ENCODE results near the gene PCDHGA9.
A peak's percentile ranks its signal among the peaks of the same experiment; 100 is the strongest.
"Not testable (repeated sequence)": the region's sequence is repeated elsewhere in the genome, so short reads cannot be mapped to it uniquely, and the experiment has no call there.

The PCDHGA9 gene

DNA sequence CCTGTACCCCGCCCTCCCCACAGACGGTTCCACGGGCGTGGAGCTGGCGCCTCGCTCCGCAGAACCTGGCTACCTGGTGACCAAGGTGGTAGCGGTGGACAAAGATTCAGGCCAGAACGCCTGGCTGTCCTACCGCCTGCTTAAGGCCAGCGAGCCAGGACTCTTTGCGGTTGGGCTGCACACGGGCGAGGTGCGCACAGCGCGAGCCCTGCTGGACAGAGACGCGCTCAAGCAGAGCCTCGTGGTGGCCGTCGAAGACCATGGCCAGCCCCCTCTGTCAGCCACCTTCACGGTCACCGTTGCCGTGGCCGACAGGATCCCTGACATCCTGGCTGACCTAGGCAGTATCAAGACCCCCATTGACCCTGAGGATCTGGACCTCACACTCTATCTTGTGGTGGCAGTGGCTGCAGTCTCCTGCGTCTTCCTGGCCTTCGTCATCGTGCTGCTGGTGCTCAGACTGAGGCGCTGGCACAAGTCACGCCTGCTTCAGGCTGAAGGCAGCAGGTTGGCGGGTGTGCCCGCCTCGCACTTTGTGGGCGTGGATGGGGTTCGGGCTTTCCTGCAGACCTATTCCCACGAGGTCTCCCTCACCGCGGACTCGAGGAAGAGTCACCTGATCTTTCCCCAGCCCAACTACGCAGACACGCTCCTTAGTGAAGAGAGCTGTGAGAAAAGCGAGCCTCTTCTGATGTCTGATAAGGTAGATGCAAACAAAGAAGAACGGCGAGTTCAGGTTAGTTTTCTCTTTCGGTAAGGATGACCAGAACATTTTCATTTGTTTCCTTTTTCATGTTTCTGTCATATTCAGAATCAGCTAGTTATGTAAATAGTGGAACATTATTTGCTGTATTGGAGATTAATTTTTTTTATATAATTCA lies 36.3 kb upstream of the PCDHGA9 start:
- no peak overlapping the region for H3K4me3 ChIP-seq (ENCODE audit: low read length in 2 of 2)
- H3K4me1 ChIP-seq (ENCODE audit: control insufficient read depth in 2 of 2, insufficient read depth in 2 of 2, low read length in 2 of 2), result no peaks in the 10 kb centered on the region
- H3K27ac ChIP-seq (ENCODE audit: low read depth in 2 of 2, low read length in 2 of 2), result no peak overlapping the region
- no peaks in the 10 kb centered on the region for H3K36me3 ChIP-seq (ENCODE audit: control insufficient read depth in 2 of 2, insufficient read depth in 2 of 2, low read length in 2 of 2)
- H3K27me3 ChIP-seq (ENCODE audit: control insufficient read depth in 2 of 2, insufficient read depth in 2 of 2, low read length in 2 of 2), result peaks cover 0 to 6% of the 10 kb centered on the region in 2 donors
- H3K9ac ChIP-seq (ENCODE audit: low read depth in 1 of 2, low read length in 2 of 2), result no peak overlapping the region
- H3K9me3 ChIP-seq (ENCODE audit: control insufficient read depth in 2 of 2, low read length in 2 of 2), result peaks cover 29 to 45% of the 10 kb centered on the region in 2 donors

DNA sequence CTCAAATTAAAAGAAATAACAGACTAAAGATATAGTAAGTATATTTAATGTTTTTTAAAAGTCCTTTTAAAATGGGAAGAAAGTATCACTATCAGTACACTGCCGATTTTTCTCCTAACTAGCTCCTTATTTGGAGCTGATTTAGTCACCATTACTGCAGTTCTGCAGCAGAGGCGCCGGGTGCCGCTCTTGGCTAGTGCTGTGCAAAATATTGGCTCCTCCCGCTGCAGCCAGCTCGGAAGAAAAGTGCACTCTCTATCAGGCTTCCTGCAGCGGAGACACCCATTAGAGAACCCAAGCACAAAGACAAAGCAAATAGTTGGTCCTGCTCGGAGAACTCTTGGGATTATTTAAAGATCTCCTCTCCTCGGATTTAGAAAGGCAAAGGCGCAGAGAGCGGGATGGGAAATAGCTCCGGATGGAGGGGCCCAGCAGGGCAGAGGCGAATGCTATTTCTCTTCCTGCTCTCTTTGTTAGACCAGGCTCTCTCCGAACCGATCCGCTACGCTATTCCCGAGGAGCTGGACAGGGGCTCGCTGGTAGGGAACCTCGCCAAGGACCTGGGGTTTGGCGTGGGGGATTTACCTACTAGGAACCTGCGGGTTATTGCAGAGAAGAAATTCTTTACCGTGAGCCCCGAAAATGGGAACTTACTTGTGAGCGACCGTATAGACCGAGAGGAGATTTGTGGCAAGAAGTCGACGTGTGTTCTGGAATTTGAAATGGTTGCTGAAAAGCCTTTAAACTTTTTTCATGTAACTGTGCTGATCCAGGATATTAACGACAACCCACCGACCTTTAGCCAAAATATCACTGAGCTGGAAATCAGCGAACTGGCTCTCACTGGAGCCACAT lies 32.4 kb upstream of the PCDHGA9 start, which contains the start of gene PCDHGB3:
TSS of gene PCDHGB3 (plus strand) at position 249 of the 855 bp plus-strand sequence. CDS start at position 402, 153 bp downstream.
- Histone ChIP-seq H3K27me3 (ENCODE audit: control insufficient read depth in 2 of 2, insufficient read depth in 2 of 2, low read length in 2 of 2) (peaks cover 0 to 4% of the 10 kb centered on the region in 2 donors), H3K9me3 (ENCODE audit: control insufficient read depth in 2 of 2, low read length in 2 of 2) (peaks cover 39 to 43% of the 10 kb centered on the region in 2 donors), H3K9ac (ENCODE audit: low read depth in 1 of 2, low read length in 2 of 2) (no peak within 1 kb of the TSS), H3K4me3 (ENCODE audit: low read length in 2 of 2) (peak within 1 kb of the TSS; percentile 46 to 58), H3K4me1 (ENCODE audit: control insufficient read depth in 2 of 2, insufficient read depth in 2 of 2, low read length in 2 of 2) (no peaks in the 10 kb centered on the region), H3K36me3 (ENCODE audit: control insufficient read depth in 2 of 2, insufficient read depth in 2 of 2, low read length in 2 of 2) (no peaks in the 10 kb centered on the region), H3K27ac (ENCODE audit: low read depth in 2 of 2, low read length in 2 of 2) (no peak within 1 kb of the TSS)

DNA sequence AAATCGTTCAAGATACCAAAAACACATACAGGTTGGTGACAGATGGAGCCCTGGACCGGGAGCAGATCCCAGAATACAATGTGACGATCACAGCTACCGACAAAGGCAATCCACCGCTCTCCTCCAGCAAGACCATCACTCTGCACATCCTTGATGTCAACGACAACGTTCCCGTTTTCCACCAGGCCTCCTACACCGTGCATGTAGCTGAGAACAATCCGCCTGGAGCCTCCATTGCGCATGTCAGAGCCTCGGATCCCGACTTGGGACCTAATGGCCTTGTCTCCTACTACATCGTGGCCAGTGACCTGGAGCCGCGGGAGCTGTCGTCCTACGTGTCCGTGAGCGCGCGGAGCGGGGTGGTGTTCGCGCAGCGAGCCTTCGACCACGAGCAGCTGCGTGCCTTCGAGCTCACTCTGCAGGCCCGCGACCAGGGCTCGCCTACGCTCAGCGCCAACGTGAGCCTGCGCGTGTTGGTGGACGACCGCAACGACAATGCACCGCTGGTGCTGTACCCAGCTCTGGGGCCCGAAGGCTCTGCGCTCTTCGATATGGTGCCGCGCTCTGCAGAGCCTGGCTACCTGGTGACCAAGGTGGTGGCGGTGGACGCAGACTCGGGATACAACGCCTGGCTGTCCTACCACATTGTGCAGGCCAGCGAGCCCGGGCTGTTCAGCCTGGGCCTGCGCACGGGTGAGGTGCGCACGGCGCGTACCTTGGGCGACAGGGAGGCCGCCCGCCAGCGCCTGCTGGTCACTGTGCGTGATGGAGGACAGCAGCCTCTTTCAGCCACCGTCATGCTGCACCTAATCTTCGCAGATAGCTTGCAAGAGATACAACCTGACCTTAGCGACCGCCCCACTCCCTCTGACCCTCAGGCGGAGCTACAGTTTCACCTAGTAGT lies 30.8 kb upstream of the PCDHGA9 start:
- H3K27ac ChIP-seq (ENCODE audit: low read depth in 2 of 2, low read length in 2 of 2), result no peak overlapping the region
- no peaks in the 10 kb centered on the region for H3K36me3 ChIP-seq (ENCODE audit: control insufficient read depth in 2 of 2, insufficient read depth in 2 of 2, low read length in 2 of 2)
- H3K9ac ChIP-seq (ENCODE audit: low read depth in 1 of 2, low read length in 2 of 2), result no peak overlapping the region
- H3K27me3 ChIP-seq (ENCODE audit: control insufficient read depth in 2 of 2, insufficient read depth in 2 of 2, low read length in 2 of 2), result no peaks in the 10 kb centered on the region
- H3K4me1 ChIP-seq (ENCODE audit: control insufficient read depth in 2 of 2, insufficient read depth in 2 of 2, low read length in 2 of 2), result no peaks in the 10 kb centered on the region
- H3K4me3 ChIP-seq (ENCODE audit: low read length in 2 of 2), result peak overlapping the region; percentile 11 to 14
- H3K9me3 ChIP-seq (ENCODE audit: control insufficient read depth in 2 of 2, low read length in 2 of 2), result peaks cover 34 to 37% of the 10 kb centered on the region in 2 donors

DNA sequence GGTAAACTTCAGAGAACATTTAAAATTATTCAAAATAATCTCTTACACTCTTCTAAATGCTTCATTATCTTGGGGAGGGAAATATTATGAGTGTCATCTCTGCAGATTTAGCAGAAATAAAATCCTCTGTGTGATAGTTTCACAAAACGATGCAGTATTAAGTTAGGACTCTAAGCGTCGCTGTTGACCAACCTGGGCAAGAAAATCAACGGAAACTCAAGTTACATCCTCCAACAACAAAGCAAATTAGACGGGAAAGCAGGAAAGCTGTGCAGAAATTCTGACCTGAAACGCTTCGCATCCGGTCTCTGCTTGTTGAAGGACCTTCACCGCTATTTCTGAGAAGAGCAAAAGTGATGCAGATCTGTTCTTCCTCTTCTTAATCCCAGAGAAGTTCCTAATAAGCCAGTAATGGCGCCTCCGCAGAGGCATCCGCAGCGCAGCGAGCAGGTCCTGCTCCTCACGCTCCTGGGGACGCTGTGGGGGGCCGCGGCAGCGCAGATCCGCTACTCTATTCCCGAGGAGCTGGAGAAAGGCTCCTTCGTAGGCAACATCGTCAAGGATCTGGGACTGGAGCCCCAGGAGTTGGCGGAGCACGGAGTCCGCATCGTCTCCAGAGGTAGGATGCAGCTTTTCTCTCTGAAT lies 28.8 kb upstream of the PCDHGA9 start, which contains the start of gene PCDHGA6:
TSS of gene PCDHGA6 (plus strand) at position 219 of the 645 bp plus-strand sequence. CDS start at position 412, 193 bp downstream.
- H3K4me3 ChIP-seq (ENCODE audit: low read length in 2 of 2), result peak within 1 kb of the TSS in 1 of 2 donors; percentile 15
- H3K4me1 ChIP-seq (ENCODE audit: control insufficient read depth in 2 of 2, insufficient read depth in 2 of 2, low read length in 2 of 2), result no peaks in the 10 kb centered on the region
- H3K9ac ChIP-seq (ENCODE audit: low read depth in 1 of 2, low read length in 2 of 2), result no peak within 1 kb of the TSS
- H3K9me3 ChIP-seq (ENCODE audit: control insufficient read depth in 2 of 2, low read length in 2 of 2), result peaks cover 34 to 37% of the 10 kb centered on the region in 2 donors
- H3K27me3 ChIP-seq (ENCODE audit: control insufficient read depth in 2 of 2, insufficient read depth in 2 of 2, low read length in 2 of 2), result no peaks in the 10 kb centered on the region
- H3K27ac ChIP-seq (ENCODE audit: low read depth in 2 of 2, low read length in 2 of 2), result no peak within 1 kb of the TSS
- H3K36me3 ChIP-seq (ENCODE audit: control insufficient read depth in 2 of 2, insufficient read depth in 2 of 2, low read length in 2 of 2), result no peaks in the 10 kb centered on the region

DNA sequence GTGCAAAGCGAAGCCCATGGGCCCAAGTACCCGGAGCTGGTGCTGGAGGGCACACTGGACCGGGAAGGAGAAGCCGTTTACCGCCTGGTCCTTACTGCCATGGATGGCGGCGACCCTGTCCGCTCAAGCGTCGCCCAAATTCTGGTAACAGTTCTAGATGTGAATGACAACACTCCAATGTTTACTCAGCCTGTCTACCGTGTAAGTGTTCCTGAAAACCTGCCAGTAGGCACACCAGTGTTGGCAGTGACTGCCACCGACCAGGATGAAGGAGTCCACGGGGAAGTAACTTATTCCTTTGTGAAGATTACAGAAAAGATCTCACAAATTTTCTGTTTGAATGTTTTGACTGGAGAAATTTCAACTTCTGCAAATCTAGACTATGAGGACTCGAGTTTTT lies 28.0 kb upstream of the PCDHGA9 start:
- Histone ChIP-seq H3K27me3 (ENCODE audit: control insufficient read depth in 2 of 2, insufficient read depth in 2 of 2, low read length in 2 of 2) (no peaks in the 10 kb centered on the region), H3K4me1 (ENCODE audit: control insufficient read depth in 2 of 2, insufficient read depth in 2 of 2, low read length in 2 of 2) (no peaks in the 10 kb centered on the region), H3K9me3 (ENCODE audit: control insufficient read depth in 2 of 2, low read length in 2 of 2) (peaks cover 34 to 37% of the 10 kb centered on the region in 2 donors), H3K4me3 (ENCODE audit: low read length in 2 of 2) (peak overlapping the region in 1 of 2 donors; percentile 15), H3K36me3 (ENCODE audit: control insufficient read depth in 2 of 2, insufficient read depth in 2 of 2, low read length in 2 of 2) (no peaks in the 10 kb centered on the region), H3K9ac (ENCODE audit: low read depth in 1 of 2, low read length in 2 of 2) (no peak overlapping the region), H3K27ac (ENCODE audit: low read depth in 2 of 2, low read length in 2 of 2) (no peak overlapping the region)

DNA sequence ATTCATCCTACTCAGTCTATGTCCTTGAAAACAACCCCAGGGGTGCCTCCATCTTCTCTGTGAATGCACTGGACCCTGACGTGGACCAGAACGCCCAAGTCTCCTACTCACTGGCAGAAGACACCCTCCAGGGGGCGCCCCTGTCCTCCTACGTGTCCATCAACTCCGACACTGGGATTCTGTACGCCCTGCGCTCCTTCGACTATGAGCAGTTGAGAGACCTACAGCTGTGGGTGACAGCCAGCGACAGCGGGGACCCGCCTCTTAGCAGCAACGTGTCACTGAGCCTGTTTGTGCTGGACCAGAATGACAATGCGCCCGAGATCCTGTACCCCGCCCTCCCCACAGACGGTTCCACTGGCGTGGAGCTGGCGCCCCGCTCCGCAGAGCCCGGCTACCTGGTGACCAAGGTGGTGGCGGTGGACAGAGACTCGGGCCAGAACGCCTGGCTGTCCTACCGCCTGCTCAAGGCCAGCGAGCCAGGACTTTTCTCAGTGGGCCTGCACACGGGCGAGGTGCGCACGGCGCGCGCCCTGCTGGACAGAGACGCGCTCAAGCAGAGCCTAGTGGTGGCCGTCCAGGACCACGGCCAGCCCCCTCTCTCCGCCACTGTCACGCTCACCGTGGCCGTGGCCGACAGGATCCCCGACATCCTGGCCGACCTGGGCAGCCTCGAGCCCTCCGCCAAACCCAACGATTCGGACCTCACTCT lies 27.0 kb upstream of the PCDHGA9 start:
- not testable (repeated sequence) for H3K27me3 ChIP-seq (ENCODE audit: control insufficient read depth in 2 of 2, insufficient read depth in 2 of 2, low read length in 2 of 2); H3K4me1 ChIP-seq (ENCODE audit: control insufficient read depth in 2 of 2, insufficient read depth in 2 of 2, low read length in 2 of 2); H3K36me3 ChIP-seq (ENCODE audit: control insufficient read depth in 2 of 2, insufficient read depth in 2 of 2, low read length in 2 of 2); H3K27ac ChIP-seq (ENCODE audit: low read depth in 2 of 2, low read length in 2 of 2); H3K4me3 ChIP-seq (ENCODE audit: low read length in 2 of 2); H3K9ac ChIP-seq (ENCODE audit: low read depth in 1 of 2, low read length in 2 of 2)
- H3K9me3 ChIP-seq (ENCODE audit: control insufficient read depth in 2 of 2, low read length in 2 of 2), result peaks cover 28 to 37% of the 10 kb centered on the region in 2 donors

DNA sequence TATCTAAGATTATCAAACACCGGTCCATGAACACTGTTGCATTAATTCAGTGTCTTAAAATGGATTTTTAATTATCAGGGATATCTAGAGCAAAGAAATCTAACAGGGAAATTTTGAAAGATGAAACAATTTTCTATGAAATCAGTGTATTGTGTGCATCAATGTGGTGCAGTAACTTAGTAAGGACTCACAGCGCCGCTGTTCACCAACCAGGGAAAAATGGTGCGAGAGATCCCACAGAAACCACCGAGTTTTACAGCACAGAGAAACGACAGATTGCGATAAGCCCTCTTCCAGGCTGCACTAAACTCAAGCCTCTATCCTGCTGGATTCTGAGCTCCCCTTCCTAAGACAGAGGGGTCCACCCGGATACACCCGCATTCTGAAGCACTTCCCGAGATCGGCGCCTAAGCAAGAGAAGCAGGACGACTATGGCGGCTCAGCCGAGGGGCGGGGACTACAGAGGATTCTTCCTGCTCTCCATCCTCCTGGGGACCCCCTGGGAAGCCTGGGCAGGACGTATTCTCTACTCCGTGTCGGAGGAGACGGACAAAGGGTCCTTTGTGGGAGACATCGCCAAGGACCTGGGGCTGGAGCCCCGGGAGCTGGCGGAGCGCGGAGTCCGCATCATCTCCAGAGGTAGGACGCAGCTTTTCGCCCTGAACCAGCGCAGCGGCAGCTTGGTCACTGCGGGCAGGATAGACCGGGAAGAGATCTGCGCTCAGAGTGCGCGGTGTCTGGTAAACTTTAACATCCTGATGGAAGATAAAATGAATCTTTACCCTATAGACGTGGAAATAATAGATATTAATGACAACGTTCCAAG lies 19.9 kb upstream of the PCDHGA9 start, which contains the start of gene PCDHGA7:
TSS of gene PCDHGA7 (plus strand) at position 274 of the 826 bp plus-strand sequence. CDS start at position 432, 158 bp downstream.
- Histone ChIP-seq H3K36me3 (ENCODE audit: control insufficient read depth in 2 of 2, insufficient read depth in 2 of 2, low read length in 2 of 2) (no peaks in the 10 kb centered on the region), H3K4me3 (ENCODE audit: low read length in 2 of 2) (peak within 1 kb of the TSS; percentile 5 to 29), H3K27ac (ENCODE audit: low read depth in 2 of 2, low read length in 2 of 2) (no peak within 1 kb of the TSS), H3K27me3 (ENCODE audit: control insufficient read depth in 2 of 2, insufficient read depth in 2 of 2, low read length in 2 of 2) (no peaks in the 10 kb centered on the region), H3K9me3 (ENCODE audit: control insufficient read depth in 2 of 2, low read length in 2 of 2) (peaks cover 0 to 23% of the 10 kb centered on the region in 2 donors), H3K4me1 (ENCODE audit: control insufficient read depth in 2 of 2, insufficient read depth in 2 of 2, low read length in 2 of 2) (no peaks in the 10 kb centered on the region), H3K9ac (ENCODE audit: low read depth in 1 of 2, low read length in 2 of 2) (no peak within 1 kb of the TSS)

DNA sequence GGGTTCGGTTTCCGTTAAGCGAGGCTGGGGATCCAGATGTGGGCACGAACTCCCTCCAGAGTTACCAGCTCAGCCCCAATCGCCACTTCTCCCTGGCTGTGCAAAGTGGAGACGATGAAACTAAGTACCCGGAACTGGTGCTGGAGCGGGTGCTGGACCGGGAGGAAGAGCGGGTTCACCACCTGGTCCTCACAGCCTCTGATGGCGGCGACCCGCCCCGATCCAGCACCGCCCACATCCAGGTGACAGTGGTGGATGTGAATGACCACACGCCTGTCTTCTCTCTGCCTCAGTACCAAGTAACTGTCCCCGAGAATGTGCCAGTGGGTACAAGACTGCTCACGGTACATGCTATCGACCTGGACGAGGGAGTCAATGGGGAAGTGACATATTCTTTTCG lies 19.2 kb upstream of the PCDHGA9 start:
- H3K27me3 ChIP-seq (ENCODE audit: control insufficient read depth in 2 of 2, insufficient read depth in 2 of 2, low read length in 2 of 2), result no peaks in the 10 kb centered on the region
- no peak overlapping the region for H3K9ac ChIP-seq (ENCODE audit: low read depth in 1 of 2, low read length in 2 of 2)
- H3K4me3 ChIP-seq (ENCODE audit: low read length in 2 of 2), result no peak overlapping the region
- H3K36me3 ChIP-seq (ENCODE audit: control insufficient read depth in 2 of 2, insufficient read depth in 2 of 2, low read length in 2 of 2), result no peaks in the 10 kb centered on the region
- no peak overlapping the region for H3K27ac ChIP-seq (ENCODE audit: low read depth in 2 of 2, low read length in 2 of 2)
- H3K9me3 ChIP-seq (ENCODE audit: control insufficient read depth in 2 of 2, low read length in 2 of 2), result peaks cover 2 to 25% of the 10 kb centered on the region in 2 donors
- H3K4me1 ChIP-seq (ENCODE audit: control insufficient read depth in 2 of 2, insufficient read depth in 2 of 2, low read length in 2 of 2), result no peaks in the 10 kb centered on the region

Data from mucosa of rectum (tissue), 2 donors.